Glomerular visceral epithelial cell (primary cell): ENCODE measurements around the gene TM6SF1.

Experiments used
- DNase-seq: peaks from one replicate; pipeline ENCODE4 v3.0.0-alpha.2; 2016; ENCODE audit errors: extremely low spot score

The TM6SF1 gene

GRCh38 chr15:83174891-83175290 lies 67.4 kb downstream of the TM6SF1 start:
- no peak for DNase-seq

DNA sequence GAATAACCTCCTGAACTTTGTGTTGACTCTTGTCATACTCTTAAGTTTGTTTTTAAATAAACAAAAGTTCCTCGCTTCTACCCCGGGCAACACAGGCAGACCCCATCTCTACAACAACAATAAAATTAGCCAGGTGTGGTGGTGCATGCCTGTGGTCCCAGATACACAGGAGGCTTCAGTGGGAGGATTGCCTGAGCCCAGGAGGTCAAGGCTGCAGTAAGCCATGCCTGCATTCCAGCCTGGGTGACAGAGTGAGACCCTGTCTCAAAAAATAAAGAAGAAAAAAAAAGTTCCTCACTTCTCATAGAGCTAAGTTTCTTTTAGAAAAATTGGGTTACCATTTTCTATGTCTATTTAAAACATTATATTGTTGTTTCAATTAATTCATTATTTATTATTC lies 70.9 kb downstream of the TM6SF1 start:
- DNase-seq = no peak

- DNase-seq = peak; percentile 30
Observed at GRCh38 chr15:83178869-83179325, 71.5 kb downstream of the TM6SF1 start.

- no peak for DNase-seq
Observed at GRCh38 chr15:83185561-83185960, 78.1 kb downstream of the TM6SF1 start.
